DOHH2 (cell line): Measurements from ENCODE around the gene MRTFB.

Experiments
- CTCF ChIP-seq: fragments of 200-600 bp; sonication (generic); IDR thresholded peaks from one replicate; pipeline ENCODE4 v1.5.1; 2014; ENCODE audit warnings: antibody characterized with exemption, mild to moderate bottlenecking, low read depth, low read length; ENCODE audit not compliant: poor library complexity, severe bottlenecking
- EZH2phosphoT487 ChIP-seq: fragments of 200-600 bp; sonication (generic); IDR thresholded peaks from 2 replicates; pipeline ENCODE4 v1.6.1; 2017; ENCODE audit warnings: borderline replicate concordance, mild to moderate bottlenecking, antibody characterized with exemption, low read length, moderate library complexity, mixed read lengths

GRCh38 chr16:14179116-14179515 lies 108.0 kb downstream of the MRTFB start:
- TF ChIP-seq EZH2phosphoT487 (no peak), CTCF (no peak)
